ENCODE results near the gene PCK2. TPM values are rescaled to one million over a fixed set of nuclear protein-coding genes. Genes with fewer than 3 reads are reported as not detected.

PCK2 gene
- total and polyA plus RNA-seq, 4 donors = 39.8 to 250 (median 221) TPM

- Histone ChIP-seq H3K4me1 (ENCODE audit: control insufficient read depth in 4 of 4, insufficient read depth in 4 of 4, low read length in 3 of 4) (peaks cover 3 to 23% (median 16%) of the 10 kb centered on the region in 4 donors), H3K9ac (ENCODE audit: low read depth in 1 of 2, low read length in 2 of 2) (no peak overlapping the region), H3K27me3 (ENCODE audit: control insufficient read depth in 4 of 4, insufficient read depth in 4 of 4, low read length in 3 of 4) (no peaks in the 10 kb centered on the region), H3K4me3 (ENCODE audit: low read depth in 1 of 3, low read length in 3 of 3) (no peak overlapping the region), H3K36me3 (ENCODE audit: control insufficient read depth in 4 of 4, insufficient read depth in 3 of 4, low read depth in 1 of 4, low read length in 3 of 4) (peaks cover 6 to 45% (median 40%) of the 10 kb centered on the region in 4 donors), H3K9me3 (ENCODE audit: control insufficient read depth in 4 of 4, low read length in 3 of 4) (no peaks in the 10 kb centered on the region), H3K27ac (ENCODE audit: low read depth in 1 of 2, low read length in 2 of 2) (no peak overlapping the region)
- WGBS = 94% methylated on average over 9 of the region's 9 CpGs
- no peak for TF ChIP-seq NR2F2 (IDR thresholded peaks at IDR 0.05)
- no peak for TF ChIP-seq FOXA2 (IDR thresholded peaks at IDR 0.05)
- TF ChIP-seq HNF4A (conservative IDR thresholded peaks at IDR 0.05) = no peak
- TF ChIP-seq SP1 (IDR thresholded peaks at IDR 0.05) = no peak
- DNase-seq (ENCODE audit: low spot score) = no peak
These were observed 56.5 kb downstream of the PCK2 start for GRCh38 chr14:24150567-24150966.

- DNase-seq (ENCODE audit: low spot score) = no peak
- Histone ChIP-seq H3K27me3 (ENCODE audit: control insufficient read depth in 4 of 4, insufficient read depth in 4 of 4, low read length in 3 of 4) (no peaks in the 10 kb centered on the region), H3K4me3 (ENCODE audit: low read depth in 1 of 3, low read length in 3 of 3) (no peak overlapping the region), H3K27ac (ENCODE audit: low read depth in 1 of 2, low read length in 2 of 2) (no peak overlapping the region), H3K9me3 (ENCODE audit: control insufficient read depth in 4 of 4, low read length in 3 of 4) (no peaks in the 10 kb centered on the region), H3K4me1 (ENCODE audit: control insufficient read depth in 4 of 4, insufficient read depth in 4 of 4, low read length in 3 of 4) (peaks cover 3 to 19% (median 12%) of the 10 kb centered on the region in 4 donors), H3K9ac (ENCODE audit: low read depth in 1 of 2, low read length in 2 of 2) (no peak overlapping the region), H3K36me3 (ENCODE audit: control insufficient read depth in 4 of 4, insufficient read depth in 3 of 4, low read depth in 1 of 4, low read length in 3 of 4) (peaks cover 6 to 49% (median 44%) of the 10 kb centered on the region in 4 donors)
- WGBS = 91% methylated on average over 9 of the region's 9 CpGs
- TF ChIP-seq GABPA (IDR thresholded peaks at IDR 0.05 in 1 of 2, conservative IDR thresholded peaks at IDR 0.05 in 1 of 2) (no peak), RAD21 (IDR thresholded peaks at IDR 0.05) (no peak), RXRA (IDR thresholded peaks at IDR 0.05) (no peak), FOXA2 (IDR thresholded peaks at IDR 0.05) (no peak), YY1 (IDR thresholded peaks at IDR 0.05) (no peak), FOXA1 (IDR thresholded peaks at IDR 0.05) (no peak), SP1 (IDR thresholded peaks at IDR 0.05) (no peak), MAX (IDR thresholded peaks at IDR 0.05) (no peak), NR2F2 (IDR thresholded peaks at IDR 0.05) (no peak), HNF4A (conservative IDR thresholded peaks at IDR 0.05) (no peak), TAF1 (conservative IDR thresholded peaks at IDR 0.05) (no peak), HNF4G (IDR thresholded peaks at IDR 0.05) (no peak), JUND (IDR thresholded peaks at IDR 0.05) (no peak), EGR1 (IDR thresholded peaks at IDR 0.05; ENCODE audit: low read depth in 2 of 2) (no peak)
- TF ChIP-seq, protein P1, sequence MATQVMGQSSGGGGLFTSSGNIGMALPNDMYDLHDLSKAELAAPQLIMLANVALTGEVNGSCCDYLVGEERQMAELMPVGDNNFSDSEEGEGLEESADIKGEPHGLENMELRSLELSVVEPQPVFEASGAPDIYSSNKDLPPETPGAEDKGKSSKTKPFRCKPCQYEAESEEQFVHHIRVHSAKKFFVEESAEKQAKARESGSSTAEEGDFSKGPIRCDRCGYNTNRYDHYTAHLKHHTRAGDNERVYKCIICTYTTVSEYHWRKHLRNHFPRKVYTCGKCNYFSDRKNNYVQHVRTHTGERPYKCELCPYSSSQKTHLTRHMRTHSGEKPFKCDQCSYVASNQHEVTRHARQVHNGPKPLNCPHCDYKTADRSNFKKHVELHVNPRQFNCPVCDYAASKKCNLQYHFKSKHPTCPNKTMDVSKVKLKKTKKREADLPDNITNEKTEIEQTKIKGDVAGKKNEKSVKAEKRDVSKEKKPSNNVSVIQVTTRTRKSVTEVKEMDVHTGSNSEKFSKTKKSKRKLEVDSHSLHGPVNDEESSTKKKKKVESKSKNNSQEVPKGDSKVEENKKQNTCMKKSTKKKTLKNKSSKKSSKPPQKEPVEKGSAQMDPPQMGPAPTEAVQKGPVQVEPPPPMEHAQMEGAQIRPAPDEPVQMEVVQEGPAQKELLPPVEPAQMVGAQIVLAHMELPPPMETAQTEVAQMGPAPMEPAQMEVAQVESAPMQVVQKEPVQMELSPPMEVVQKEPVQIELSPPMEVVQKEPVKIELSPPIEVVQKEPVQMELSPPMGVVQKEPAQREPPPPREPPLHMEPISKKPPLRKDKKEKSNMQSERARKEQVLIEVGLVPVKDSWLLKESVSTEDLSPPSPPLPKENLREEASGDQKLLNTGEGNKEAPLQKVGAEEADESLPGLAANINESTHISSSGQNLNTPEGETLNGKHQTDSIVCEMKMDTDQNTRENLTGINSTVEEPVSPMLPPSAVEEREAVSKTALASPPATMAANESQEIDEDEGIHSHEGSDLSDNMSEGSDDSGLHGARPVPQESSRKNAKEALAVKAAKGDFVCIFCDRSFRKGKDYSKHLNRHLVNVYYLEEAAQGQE (IDR thresholded peaks at IDR 0.05) = no peak
- TF ChIP-seq, protein P2, sequence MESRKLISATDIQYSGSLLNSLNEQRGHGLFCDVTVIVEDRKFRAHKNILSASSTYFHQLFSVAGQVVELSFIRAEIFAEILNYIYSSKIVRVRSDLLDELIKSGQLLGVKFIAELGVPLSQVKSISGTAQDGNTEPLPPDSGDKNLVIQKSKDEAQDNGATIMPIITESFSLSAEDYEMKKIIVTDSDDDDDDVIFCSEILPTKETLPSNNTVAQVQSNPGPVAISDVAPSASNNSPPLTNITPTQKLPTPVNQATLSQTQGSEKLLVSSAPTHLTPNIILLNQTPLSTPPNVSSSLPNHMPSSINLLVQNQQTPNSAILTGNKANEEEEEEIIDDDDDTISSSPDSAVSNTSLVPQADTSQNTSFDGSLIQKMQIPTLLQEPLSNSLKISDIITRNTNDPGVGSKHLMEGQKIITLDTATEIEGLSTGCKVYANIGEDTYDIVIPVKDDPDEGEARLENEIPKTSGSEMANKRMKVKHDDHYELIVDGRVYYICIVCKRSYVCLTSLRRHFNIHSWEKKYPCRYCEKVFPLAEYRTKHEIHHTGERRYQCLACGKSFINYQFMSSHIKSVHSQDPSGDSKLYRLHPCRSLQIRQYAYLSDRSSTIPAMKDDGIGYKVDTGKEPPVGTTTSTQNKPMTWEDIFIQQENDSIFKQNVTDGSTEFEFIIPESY (IDR thresholded peaks at IDR 0.05) = no peak
- TF ChIP-seq, protein P3, sequence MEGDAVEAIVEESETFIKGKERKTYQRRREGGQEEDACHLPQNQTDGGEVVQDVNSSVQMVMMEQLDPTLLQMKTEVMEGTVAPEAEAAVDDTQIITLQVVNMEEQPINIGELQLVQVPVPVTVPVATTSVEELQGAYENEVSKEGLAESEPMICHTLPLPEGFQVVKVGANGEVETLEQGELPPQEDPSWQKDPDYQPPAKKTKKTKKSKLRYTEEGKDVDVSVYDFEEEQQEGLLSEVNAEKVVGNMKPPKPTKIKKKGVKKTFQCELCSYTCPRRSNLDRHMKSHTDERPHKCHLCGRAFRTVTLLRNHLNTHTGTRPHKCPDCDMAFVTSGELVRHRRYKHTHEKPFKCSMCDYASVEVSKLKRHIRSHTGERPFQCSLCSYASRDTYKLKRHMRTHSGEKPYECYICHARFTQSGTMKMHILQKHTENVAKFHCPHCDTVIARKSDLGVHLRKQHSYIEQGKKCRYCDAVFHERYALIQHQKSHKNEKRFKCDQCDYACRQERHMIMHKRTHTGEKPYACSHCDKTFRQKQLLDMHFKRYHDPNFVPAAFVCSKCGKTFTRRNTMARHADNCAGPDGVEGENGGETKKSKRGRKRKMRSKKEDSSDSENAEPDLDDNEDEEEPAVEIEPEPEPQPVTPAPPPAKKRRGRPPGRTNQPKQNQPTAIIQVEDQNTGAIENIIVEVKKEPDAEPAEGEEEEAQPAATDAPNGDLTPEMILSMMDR (IDR thresholded peaks at IDR 0.05; ENCODE audit: low read depth, low read length, missing input control) = no peak
- TF ChIP-seq, protein P4, sequence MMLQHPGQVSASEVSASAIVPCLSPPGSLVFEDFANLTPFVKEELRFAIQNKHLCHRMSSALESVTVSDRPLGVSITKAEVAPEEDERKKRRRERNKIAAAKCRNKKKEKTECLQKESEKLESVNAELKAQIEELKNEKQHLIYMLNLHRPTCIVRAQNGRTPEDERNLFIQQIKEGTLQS (IDR thresholded peaks at IDR 0.05) = no peak
These were observed 56.9 kb downstream of the PCK2 start for GRCh38 chr14:24150993-24151392.

Measured in liver (tissue), 9 donors.